ENCODE measurements around the gene CNPY4.

DNA sequence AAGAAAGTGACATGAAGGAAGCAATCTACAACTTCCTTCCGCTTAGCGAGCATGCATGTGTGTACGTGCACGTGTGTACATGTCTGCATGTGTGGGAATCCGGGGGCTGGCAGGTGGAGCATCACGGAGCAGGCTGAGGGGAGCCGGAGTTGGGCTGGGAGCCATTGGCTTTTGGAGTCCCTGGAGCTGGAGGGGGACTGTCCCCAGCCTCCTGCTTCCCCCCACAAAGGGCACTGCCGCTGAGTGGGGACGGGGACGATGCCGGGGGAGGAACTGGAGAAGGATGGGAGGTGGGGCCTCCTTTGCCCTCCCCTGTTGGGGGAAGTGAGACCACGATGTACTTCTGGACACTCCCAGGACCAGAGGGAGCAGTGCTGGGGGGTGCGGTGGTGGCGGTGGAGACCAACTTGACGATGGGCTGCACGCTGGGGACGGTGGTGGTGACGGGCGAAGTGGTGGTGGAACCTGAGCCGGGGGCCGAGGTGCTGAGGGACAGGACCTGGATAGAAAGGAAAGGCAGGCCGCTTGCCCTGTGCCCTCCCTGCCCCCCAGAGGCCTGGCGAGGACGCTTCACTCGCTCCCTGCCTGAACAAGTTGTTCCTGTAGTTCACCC, 12.2 kb upstream of the CNPY4 start:
- TF ChIP-seq, protein P1, sequence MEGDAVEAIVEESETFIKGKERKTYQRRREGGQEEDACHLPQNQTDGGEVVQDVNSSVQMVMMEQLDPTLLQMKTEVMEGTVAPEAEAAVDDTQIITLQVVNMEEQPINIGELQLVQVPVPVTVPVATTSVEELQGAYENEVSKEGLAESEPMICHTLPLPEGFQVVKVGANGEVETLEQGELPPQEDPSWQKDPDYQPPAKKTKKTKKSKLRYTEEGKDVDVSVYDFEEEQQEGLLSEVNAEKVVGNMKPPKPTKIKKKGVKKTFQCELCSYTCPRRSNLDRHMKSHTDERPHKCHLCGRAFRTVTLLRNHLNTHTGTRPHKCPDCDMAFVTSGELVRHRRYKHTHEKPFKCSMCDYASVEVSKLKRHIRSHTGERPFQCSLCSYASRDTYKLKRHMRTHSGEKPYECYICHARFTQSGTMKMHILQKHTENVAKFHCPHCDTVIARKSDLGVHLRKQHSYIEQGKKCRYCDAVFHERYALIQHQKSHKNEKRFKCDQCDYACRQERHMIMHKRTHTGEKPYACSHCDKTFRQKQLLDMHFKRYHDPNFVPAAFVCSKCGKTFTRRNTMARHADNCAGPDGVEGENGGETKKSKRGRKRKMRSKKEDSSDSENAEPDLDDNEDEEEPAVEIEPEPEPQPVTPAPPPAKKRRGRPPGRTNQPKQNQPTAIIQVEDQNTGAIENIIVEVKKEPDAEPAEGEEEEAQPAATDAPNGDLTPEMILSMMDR (conservative IDR thresholded peaks at IDR 0.05; ENCODE audit: low read length), result no peak
- no peak for TF ChIP-seq EZH2phosphoT487 (IDR thresholded peaks at IDR 0.05; ENCODE audit: borderline replicate concordance)

Data from Loucy (cell line).